HG03045 (cell line): ENCODE data around the gene ADGRD1.
"Not testable (repeated sequence)": the region's sequence is repeated elsewhere in the genome, so short reads cannot be mapped to it uniquely, and the experiment has no call there.

ENCODE experiments used
- ATAC-seq: cut with Tn5 transposase; IDR thresholded peaks from one replicate; pipeline ENCODE4 v1.9.1; 2021; ENCODE audit warnings: mild to moderate bottlenecking, moderate library complexity; ENCODE audit not compliant: unreplicated experiment

Gene ADGRD1

DNA sequence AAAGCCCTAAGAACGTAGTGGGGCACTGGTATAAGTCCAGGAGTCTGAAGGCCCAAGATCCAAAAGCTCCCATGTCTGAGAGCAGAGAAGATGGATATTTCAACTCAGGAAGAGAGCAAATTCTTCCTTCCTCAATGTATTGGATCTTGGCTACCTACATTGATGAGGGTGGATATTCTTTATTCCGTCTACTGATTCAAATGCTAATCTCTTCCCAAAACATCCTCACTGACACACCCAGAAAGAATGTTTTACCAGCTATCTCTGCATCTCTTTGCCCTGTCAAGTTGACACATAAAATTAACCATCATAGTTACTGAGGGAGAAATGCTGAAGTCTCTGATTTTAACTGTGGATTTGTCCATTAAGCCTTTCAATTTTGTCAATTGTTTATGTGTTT is 16.6 kb upstream of the ADGRD1 start:
- ATAC-seq, result no peak

DNA sequence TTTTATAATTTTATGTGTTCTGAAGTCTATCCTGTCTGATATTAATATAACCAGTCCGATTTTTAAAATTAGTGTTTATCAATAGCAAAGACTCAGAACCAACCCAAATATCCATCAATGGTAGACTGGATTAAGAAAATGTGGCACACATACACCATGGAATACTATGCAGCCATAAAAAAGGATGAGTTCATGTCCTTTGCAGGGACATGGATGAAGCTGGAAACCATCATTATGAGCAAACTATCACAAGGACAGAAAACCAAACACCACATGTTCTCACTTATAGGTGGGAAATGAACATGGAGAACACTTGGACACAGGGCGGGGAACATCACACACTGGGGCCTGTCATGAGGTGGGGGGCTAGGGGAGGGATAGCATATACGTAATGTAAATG is 16.2 kb upstream of the ADGRD1 start:
- ATAC-seq, result not testable (repeated sequence)

- ATAC-seq, result no peak
Observed at GRCh38 chr12:130938186-130938585, 15.5 kb upstream of the ADGRD1 start.

DNA sequence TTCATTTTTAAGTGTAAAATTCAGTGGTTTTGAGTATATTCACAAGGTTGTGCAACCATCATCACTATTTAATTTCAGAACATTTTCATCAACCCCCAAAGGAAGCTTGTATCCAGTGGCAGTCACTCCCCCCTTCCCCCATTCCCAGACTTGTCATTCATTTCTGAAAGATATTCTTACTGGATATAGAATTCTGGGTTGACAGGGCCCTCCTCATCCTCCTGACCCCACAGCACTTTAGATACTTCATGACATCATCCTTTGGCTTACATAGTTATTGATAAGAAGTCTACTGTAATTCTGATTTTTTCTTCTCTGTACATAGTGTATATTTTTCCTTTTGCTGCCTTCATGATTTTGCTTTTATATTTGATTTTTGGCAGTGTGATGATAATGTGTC is 8.8 kb upstream of the ADGRD1 start:
- ATAC-seq, result no peak

- ATAC-seq, result no peak
Observed at GRCh38 chr12:130945786-130946492, 7.8 kb upstream of the ADGRD1 start.

GRCh38 chr12:130947028-130947613 is 6.6 kb upstream of the ADGRD1 start:
- no peak for ATAC-seq

GRCh38 chr12:130948136-130948535 is 5.6 kb upstream of the ADGRD1 start:
- no peak for ATAC-seq

- ATAC-seq, result no peak
Observed at GRCh38 chr12:130948751-130949150, 5.0 kb upstream of the ADGRD1 start.

DNA sequence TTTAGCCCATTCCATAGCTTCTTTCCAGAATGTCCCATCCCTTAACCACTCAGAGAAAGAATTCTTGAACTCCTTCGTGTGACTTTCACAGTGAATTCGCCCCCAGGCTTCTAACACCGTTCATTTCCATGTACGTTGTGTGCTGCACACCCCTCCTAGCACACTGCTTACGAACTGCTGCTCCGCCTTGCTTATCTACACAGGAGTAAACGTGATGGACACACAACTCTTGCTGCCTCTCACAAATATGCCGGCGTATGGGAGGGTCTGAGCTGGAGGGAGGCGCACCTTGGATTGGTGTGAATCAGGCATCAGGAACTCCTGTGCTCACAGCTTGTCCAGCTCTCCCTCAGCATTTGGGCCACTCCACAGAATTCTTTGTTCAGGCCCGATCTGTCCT is 3.9 kb upstream of the ADGRD1 start:
- no peak for ATAC-seq

DNA sequence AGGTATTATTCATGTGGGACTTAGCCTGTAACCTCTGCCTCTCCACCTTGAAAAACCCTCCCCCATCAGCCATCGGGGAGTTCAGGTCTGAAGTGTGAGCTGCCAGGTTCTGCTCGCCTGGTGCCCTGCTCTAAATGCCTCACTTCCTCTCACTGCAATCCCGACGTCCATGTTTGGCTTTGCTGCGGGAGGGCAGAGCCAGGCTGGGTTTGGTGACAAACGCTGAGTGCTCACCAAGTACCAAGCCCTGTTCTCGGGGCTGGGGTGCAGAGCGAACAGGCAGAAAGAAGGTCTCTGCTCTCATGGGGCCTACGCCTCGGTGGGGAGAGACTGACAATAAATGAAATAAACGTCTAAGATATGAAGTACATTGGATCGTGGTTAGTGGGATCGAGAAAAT is 2.1 kb upstream of the ADGRD1 start:
- ATAC-seq, result no peak

- ATAC-seq, result no peak
Observed at GRCh38 chr12:130952171-130952954, 1.3 kb upstream of the ADGRD1 start.

DNA sequence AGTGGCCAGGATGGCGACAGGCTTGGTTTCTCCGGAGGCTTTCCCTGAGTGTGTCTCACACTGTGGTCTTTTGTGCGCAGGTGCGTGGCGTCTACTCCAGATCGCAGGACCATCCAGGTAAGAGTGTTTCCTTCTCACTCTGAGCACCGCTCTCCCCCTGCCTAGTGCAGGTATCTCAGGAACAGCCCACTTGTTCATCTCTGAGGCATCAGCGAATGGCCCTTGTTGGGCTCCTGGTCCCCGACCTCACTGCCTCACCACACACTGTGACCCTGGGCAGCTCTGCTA is 781 bp downstream of the ADGRD1 start:
- ATAC-seq, result no peak

- no peak for ATAC-seq
Observed at GRCh38 chr12:130955238-130955816, 1.6 kb downstream of the ADGRD1 start.

DNA sequence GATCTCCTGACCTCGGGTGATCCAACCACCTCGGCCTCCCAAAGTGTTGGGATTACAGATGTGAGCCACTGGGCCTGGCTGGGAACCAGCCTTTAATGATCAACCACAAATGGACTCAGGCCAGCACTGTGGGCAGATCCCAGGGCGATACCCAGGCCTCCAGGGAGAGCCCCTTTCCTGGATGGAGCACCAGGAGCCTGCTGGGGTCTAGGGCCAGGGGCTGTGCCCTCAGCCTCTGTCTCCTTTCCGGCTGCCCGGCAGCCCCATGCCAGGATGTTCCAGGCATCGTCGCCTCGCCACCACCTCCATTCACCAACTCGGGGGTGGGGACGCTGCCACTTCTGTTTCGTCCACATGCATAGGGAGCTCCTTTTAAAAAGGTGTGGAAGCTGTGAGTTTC is 2.3 kb downstream of the ADGRD1 start:
- no peak for ATAC-seq

DNA sequence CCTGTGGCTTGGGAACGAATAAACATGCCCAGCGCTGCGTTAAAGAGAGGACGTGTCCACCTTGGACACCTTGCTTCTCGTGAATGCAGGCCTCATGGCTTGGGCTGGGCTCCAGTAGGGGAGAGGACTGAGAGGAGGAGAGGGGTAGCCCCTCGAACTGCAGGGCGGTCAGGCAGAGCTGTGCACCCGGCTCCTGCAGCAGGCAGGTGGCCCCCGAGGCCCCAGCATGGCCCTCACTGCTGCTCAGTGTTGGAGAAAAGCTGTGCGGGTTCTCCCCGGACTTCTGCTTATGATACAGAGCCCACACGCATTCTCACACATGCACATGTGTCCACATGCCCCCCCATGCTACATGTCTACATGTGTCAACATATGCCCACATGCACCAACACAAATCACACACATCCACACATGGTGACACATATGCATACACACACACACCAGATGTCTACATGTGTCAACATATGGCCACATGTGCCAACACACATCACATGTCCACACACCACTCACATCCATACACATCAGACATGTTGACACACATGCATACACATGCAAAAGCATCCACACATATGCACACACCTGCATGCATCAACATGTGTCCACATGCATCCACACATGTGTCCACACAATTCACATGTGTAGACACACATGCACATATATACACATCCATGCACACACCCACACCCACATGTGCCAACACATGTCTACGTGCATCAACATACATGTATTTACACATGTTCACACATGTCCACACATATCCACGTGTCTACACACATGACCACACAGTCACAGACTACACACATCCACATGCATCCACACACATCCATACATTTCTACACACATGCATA is 3.0 kb downstream of the ADGRD1 start:
- no peak for ATAC-seq

DNA sequence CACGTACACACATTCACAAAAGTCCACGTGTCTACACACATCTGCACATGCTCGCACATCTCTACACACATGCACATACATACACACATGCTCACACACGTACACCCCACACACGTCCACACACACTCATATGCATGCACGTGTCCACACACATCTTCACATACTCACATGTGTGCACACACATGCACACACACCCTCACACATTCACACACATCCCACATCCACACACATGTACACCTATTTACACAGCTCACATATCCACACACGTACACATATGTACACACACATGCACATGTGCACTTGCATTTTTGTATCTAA is 3.6 kb downstream of the ADGRD1 start:
- ATAC-seq, result no peak

DNA sequence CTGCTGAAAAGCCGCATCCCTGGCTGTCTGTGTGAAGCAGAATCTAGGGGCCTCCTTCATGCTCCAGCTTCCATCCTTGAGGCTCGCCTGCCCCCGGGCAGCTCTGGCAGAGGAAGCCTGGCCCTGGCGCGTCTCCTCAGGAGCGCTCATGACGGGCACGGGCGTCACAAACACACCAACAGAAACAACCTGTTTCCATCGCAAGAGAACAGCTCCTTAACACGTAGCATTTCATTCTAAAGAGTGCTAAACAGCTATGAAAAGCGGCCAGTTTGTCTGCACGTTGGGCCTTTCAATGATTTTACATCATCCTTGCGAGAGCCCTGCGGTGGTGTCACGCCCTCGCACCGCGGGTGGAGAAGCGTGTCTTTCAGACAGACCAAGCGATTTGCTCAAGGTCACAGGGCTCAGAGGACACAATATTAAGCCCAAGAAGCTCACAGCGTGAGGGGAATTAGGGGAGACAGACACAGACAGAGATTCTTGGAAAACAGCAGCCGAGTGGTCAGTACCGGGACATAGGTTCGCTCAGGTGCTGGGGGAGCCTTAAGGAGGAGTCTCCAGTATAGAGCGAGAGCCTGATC is 4.9 kb downstream of the ADGRD1 start:
- ATAC-seq, result no peak

GRCh38 chr12:130959632-130960031 is 5.9 kb downstream of the ADGRD1 start:
- no peak for ATAC-seq

GRCh38 chr12:130960058-130960457 is 6.4 kb downstream of the ADGRD1 start:
- ATAC-seq, result no peak

GRCh38 chr12:130960787-130961186 is 7.1 kb downstream of the ADGRD1 start:
- ATAC-seq, result no peak

- no peak for ATAC-seq
Observed at GRCh38 chr12:130961921-130962451, 8.3 kb downstream of the ADGRD1 start.
